ENCODE measurements around the gene CASD1.

- TF ChIP-seq CTCF (IDR thresholded peaks at IDR 0.05) (no peak), POLR2A (IDR thresholded peaks at IDR 0.05) (no peak)
Observed at GRCh38 chr7:94486216-94486615, 23.4 kb upstream of the CASD1 start.

Data from esophagus squamous epithelium (tissue), 4 donors.